ENCODE results near the gene ABTB1.

DNA sequence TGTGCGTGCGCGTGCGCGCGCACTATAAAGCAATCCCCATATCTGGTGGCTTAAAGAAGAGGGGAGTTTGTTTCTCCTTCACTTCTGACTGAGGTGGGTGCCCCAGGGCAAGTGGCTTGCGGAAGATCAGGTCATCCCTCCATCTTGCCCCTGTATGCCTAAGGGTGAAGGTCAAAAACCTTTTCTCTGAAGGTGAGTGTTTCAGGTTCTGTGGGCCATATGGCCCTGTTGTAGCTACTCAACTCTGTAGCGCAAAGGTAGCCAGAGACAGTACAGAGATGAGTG lies 5.5 kb downstream of the ABTB1 start:
- TF ChIP-seq, protein P1, sequence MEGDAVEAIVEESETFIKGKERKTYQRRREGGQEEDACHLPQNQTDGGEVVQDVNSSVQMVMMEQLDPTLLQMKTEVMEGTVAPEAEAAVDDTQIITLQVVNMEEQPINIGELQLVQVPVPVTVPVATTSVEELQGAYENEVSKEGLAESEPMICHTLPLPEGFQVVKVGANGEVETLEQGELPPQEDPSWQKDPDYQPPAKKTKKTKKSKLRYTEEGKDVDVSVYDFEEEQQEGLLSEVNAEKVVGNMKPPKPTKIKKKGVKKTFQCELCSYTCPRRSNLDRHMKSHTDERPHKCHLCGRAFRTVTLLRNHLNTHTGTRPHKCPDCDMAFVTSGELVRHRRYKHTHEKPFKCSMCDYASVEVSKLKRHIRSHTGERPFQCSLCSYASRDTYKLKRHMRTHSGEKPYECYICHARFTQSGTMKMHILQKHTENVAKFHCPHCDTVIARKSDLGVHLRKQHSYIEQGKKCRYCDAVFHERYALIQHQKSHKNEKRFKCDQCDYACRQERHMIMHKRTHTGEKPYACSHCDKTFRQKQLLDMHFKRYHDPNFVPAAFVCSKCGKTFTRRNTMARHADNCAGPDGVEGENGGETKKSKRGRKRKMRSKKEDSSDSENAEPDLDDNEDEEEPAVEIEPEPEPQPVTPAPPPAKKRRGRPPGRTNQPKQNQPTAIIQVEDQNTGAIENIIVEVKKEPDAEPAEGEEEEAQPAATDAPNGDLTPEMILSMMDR (IDR thresholded peaks at IDR 0.05; ENCODE audit: low read length), result no peak
- TF ChIP-seq EZH2phosphoT487 (IDR thresholded peaks at IDR 0.05; ENCODE audit: low read length), result no peak
